EL (cell line): ENCODE measurements around the gene CNIH3.

Experiments
- DNase-seq: peaks from one replicate; pipeline ENCODE4 v3.0.0-alpha.2; 2016

The CNIH3 gene

DNA sequence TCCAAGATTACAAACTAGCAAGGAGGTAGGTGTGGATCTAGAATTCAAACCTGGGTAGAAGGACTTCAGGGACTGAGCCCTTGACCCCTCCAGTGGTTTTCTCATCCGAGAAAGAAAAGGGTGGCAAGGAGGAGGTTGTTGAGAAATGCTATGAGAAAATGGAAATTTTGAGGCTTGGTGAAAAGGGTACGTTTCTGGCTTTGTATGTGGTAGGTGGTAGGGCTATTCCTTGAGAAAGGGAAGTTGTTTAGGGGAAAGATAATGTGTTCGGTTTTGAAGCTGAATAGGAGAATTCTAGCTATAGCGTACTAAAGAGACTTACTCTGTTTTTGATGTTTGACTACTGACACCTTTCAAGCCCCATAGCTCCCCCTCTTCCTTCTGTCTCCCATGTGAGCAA, 133.8 kb downstream of the CNIH3 start:
- no peak for DNase-seq

- DNase-seq: no peak
Measured at GRCh38 chr1:224751624-224752311, 135.7 kb downstream of the CNIH3 start.

GRCh38 chr1:224753491-224753890, 137.4 kb downstream of the CNIH3 start:
- no peak for DNase-seq

GRCh38 chr1:224755586-224755985, 139.5 kb downstream of the CNIH3 start:
- DNase-seq: no peak

DNA sequence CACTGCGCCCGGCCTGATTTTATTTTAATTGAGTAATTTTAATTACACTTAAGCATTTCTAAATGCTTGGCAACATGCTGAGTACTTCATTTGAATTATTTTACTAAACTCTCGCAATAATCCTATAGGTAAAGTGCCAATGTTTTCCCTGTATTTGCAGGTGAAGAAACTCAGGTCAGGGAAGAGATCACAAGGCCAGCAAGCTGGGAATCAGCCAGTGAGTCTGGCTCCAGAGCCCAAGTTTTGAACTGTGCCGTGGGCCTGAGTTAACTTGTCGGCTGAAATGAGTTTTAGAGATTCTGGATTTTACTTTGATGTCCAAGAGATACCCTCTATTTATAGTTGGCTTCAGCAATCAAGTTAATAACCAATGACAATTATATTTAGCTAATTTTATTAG, 141.4 kb downstream of the CNIH3 start:
- no peak for DNase-seq

DNA sequence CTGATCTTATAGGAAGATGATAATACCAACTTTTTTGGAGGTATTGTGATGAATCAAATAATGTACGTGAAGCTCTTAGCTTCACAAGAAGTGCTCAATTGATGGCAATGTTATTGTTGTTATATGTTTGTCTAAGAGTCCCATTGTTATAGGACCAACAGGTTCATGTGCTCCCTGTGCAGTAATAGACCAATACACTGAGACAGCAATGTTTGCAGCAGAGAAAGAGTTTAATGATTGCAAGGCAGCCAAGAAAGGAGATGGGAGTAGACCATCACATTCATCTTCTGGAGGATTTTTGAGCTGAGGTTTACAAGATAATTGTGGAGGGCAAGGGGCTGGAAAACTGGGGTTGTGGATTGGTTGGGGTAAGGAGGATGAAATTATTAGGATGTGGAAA, 143.0 kb downstream of the CNIH3 start:
- DNase-seq: no peak

DNA sequence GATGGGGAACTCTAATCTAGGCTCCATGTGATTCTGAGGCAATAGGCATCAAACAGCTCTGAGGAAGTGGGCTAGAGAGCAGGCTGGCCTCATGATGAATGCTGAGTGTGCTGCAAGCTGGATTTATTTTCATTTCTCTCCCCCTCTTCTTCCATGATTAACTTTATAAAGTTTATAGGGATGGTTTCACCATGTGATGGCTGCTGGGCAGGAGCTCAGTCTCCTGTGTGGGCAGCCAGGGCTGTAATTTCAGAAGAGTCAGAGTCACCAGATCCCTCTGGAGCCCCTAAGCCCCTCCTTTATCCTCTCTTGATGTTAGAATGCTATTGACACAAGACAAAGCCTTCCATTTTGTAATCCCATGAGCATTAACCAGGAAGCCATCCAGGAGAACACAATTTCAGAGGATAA, 143.6 kb downstream of the CNIH3 start:
- DNase-seq: no peak

DNA sequence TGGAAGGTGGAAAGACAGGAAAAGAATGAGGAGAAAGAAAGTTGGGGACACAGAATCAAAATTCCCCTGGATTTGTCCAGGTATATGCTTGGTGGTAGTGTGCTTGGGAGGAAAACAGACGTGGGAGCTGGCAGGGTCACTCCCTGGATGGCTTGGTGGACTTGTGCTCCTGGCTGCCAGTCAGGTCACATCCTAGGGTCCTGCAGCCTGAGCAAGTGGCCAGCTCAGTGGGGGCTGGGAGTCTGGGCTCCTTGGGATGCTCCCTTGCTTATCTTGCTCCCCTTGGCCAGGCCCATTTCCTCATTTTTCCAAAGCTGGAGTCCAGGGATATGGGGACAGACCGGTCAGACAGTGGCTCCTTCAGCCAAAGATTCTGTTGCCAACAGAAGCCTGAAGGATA, 144.0 kb downstream of the CNIH3 start:
- no peak for DNase-seq

DNA sequence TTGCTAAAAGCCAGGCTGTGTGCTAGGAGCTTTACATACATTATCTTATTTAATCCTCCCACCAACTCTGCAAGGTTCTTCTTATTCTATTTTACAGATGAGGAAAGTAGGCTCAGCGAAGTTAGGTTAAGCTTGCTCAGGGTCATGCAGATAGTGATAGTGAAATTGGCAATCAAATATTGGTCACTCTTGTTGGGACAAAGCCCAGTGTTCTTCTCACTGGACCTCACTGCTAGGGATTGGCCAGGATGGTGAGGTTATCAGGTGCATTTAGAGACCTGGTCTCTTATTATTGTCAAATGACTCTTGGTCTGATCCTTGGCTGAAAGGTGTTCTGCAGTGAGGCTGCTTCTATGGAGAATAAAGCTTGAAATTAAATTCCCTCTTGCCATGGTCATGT, 145.1 kb downstream of the CNIH3 start:
- no peak for DNase-seq

DNA sequence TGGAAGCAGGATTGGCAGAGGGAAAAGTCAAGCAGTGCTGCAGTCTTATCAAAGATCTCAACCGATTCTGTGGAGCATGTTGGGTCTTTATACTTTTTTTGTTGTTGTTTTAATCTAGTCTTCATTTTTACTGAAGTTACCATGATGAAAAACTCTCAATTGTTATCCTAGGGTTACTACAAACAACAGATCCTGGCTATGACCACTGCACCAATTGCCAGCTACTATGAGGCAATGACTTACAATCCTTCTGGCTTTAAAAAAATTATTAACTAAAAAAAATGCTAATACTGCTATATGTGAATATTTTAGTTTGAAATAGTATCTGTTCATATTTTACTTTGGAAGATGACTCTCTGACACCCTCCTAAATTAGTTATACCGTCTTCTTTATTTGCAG, 145.9 kb downstream of the CNIH3 start:
- DNase-seq: no peak

DNA sequence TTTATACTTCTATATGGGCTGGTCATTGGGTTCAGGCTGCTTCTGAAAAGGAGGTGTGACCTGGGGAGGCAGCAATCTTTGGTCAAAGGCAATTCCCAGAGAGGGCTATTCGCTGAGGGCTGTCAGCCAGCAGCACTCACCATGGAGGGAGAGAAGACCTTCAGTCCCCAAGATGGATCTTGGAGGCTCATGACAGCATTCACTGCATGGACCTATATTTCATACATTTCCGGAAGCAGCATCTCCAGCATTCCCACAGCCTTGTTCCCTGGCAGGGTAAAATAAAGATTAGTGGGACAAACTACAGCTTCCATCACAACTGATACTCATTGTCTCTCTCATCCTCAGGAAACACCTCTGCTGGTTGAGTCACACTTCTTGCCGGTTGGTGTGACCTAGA, 146.6 kb downstream of the CNIH3 start:
- DNase-seq: no peak

GRCh38 chr1:224763126-224763775, 147.1 kb downstream of the CNIH3 start:
- no peak for DNase-seq

GRCh38 chr1:224766266-224766665, 150.1 kb downstream of the CNIH3 start:
- no peak for DNase-seq

- DNase-seq: no peak
Measured at GRCh38 chr1:224767031-224767430, 150.9 kb downstream of the CNIH3 start.

GRCh38 chr1:224767676-224768075, 151.6 kb downstream of the CNIH3 start:
- DNase-seq: no peak

DNA sequence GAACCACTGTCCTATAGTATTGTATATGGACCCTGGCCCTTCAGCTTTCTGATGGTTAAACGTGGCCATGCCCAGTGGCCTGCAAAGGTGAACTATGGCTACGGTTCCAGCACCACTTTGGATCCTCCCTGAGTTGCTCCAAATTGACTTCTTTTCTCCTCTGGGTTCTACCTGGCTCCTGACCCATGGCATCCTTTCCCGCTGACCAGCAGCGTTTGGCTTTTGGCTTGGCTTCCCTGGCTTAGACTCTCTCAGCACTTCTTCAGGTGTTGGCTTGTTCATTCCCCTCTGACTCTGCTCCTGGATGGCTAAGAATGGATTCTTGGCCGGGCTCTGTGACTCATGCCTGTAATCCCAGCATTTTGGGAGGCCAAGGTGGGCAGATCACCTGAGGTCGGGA, 152.9 kb downstream of the CNIH3 start:
- DNase-seq: no peak

- DNase-seq: peak; percentile 17
Measured at GRCh38 chr1:224769452-224770335, 153.6 kb downstream of the CNIH3 start.

- peak; percentile 73 for DNase-seq
Measured at GRCh38 chr1:224770336-224770693, 154.2 kb downstream of the CNIH3 start.

GRCh38 chr1:224773646-224774045, 157.5 kb downstream of the CNIH3 start:
- DNase-seq: no peak

GRCh38 chr1:224774378-224774777, 158.3 kb downstream of the CNIH3 start:
- DNase-seq: peak; percentile 3

- no peak for DNase-seq
Measured at GRCh38 chr1:224777180-224777579, 161.1 kb downstream of the CNIH3 start.

DNA sequence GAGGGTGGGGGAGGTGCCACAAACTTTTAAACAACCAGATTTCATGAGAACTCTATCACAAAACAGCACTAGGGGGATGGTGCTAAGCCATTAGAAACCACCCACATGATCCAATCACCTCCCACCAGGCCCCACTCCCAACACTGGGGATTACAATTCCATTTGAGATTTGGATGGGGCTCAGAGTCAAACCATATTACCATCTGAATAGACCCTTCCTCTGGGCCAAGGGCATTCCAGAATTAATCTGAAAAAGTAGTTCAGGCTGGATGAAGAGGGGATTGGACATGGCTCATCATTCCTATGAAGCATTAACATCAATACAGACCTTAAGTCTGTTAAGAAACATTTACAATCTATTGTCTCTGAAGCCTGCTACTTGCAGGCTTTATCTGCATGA, 163.4 kb downstream of the CNIH3 start:
- no peak for DNase-seq

GRCh38 chr1:224780736-224781135, 164.6 kb downstream of the CNIH3 start:
- no peak for DNase-seq

- no peak for DNase-seq
Measured at GRCh38 chr1:224781800-224782199, 165.7 kb downstream of the CNIH3 start.
